Measurements from ENCODE around the gene SPATS1.

Gene SPATS1

GRCh38 chr6:44386364-44386928, 44.0 kb downstream of the SPATS1 start:
- DNase-seq (ENCODE audit: low read depth in 2 of 3, low spot score in 2 of 3) = no peak

GRCh38 chr6:44386929-44387345, 44.5 kb downstream of the SPATS1 start:
- no peak for DNase-seq (ENCODE audit: low read depth in 2 of 3, low spot score in 2 of 3)

GRCh38 chr6:44387346-44388134, 45.1 kb downstream of the SPATS1 start, which contains the start of gene CDC5L:
TSS of gene CDC5L (plus strand) at chr6:44387706. CDS start at chr6:44387824, 118 bp downstream.
- peak; percentile 78 to 89 (median 85) for DNase-seq (ENCODE audit: low read depth in 2 of 3, low spot score in 2 of 3)

- DNase-seq (ENCODE audit: low read depth in 2 of 3, low spot score in 2 of 3) = peak in 1 of 3 experiments; percentile 2
Measured at GRCh38 chr6:44388135-44388487, 45.7 kb downstream of the SPATS1 start.

GRCh38 chr6:44388887-44389286, 46.4 kb downstream of the SPATS1 start:
- DNase-seq (ENCODE audit: low read depth in 2 of 3, low spot score in 2 of 3) = no peak

GRCh38 chr6:44390158-44390683, 47.8 kb downstream of the SPATS1 start:
- no peak for DNase-seq (ENCODE audit: low read depth in 2 of 3, low spot score in 2 of 3)

All from activated CD8-positive, alpha-beta memory T cell treated with anti-CD3 and anti-CD28 coated beads for 48 hours (primary cell).